Vagina (tissue), 2 donors: Measurements from ENCODE around the gene ZNF615.

Source experiments
- POLR2A ChIP-seq, 2 donors: fragments of 450-650 bp; IDR thresholded peaks; one replicate each; pipeline ENCODE4 v1.6.1; 2017; ENCODE audit warnings: antibody characterized with exemption in 2 of 2, mild to moderate bottlenecking in 2 of 2, moderate library complexity in 2 of 2
- POLR2AphosphoS5 ChIP-seq, 2 donors: sonication (generic); formaldehyde crosslinking; IDR thresholded peaks; one replicate each; pipeline ENCODE4 v1.9.0; 2017; ENCODE audit warnings: antibody characterized with exemption in 2 of 2, mild to moderate bottlenecking in 2 of 2, low read depth in 1 of 2; ENCODE audit not compliant: insufficient read depth in 1 of 2
- TF ChIP-seq, protein P1 (sequence below), 3 experiments: fragments of 450-650 bp in 2 of 3; fragments of 200-600 bp in 1 of 3; sonication (generic) in 1 of 3; IDR thresholded peaks; one replicate each; pipeline ENCODE4 v1.5.1; 2017 to 2019; ENCODE audit warnings: antibody characterized with exemption in 3 of 3, mild to moderate bottlenecking in 2 of 3, moderate library complexity in 2 of 3

DNA sequence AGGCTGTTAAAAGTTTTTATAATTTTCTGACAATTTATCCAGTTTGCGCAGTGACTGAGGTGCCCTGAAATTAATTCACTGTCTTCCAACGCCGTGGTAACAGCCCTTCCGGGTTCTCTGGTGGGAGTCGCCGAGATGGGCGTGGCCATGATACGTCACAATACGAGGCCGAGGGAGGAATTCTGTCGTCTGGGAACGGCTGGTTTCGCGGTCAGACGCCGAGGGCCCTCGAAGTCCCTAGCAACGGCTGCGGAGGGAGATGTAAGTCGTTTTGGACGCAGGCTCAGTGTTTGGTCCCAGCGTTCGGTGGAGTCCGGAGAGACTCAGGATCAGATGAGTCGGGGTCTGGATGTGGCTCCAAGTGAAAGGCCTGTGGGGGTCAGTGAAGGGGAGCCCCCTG lies 59.0 kb downstream of the ZNF615 start:
- TF ChIP-seq, protein P1, sequence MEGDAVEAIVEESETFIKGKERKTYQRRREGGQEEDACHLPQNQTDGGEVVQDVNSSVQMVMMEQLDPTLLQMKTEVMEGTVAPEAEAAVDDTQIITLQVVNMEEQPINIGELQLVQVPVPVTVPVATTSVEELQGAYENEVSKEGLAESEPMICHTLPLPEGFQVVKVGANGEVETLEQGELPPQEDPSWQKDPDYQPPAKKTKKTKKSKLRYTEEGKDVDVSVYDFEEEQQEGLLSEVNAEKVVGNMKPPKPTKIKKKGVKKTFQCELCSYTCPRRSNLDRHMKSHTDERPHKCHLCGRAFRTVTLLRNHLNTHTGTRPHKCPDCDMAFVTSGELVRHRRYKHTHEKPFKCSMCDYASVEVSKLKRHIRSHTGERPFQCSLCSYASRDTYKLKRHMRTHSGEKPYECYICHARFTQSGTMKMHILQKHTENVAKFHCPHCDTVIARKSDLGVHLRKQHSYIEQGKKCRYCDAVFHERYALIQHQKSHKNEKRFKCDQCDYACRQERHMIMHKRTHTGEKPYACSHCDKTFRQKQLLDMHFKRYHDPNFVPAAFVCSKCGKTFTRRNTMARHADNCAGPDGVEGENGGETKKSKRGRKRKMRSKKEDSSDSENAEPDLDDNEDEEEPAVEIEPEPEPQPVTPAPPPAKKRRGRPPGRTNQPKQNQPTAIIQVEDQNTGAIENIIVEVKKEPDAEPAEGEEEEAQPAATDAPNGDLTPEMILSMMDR (IDR thresholded peaks at IDR 0.05): no peak
- no peak for TF ChIP-seq POLR2AphosphoS5 (IDR thresholded peaks at IDR 0.05; ENCODE audit: insufficient read depth in 1 of 2, low read depth in 1 of 2)
- no peak for TF ChIP-seq POLR2A (IDR thresholded peaks at IDR 0.05)
